IPS-18a (cell line): ENCODE data around the gene CFAP45.

ENCODE experiments used
- H3K27ac ChIP-seq: one replicate; pipeline ENCODE4 v1.5.1; 2013; ENCODE audit warnings: low read length
- H3K27me3 ChIP-seq: one replicate; pipeline ENCODE4 v1.6.1; 2013; ENCODE audit warnings: mild to moderate bottlenecking, low read length; ENCODE audit not compliant: control insufficient read depth, insufficient read depth
- H3K36me3 ChIP-seq: one replicate; pipeline ENCODE4 v1.6.1; 2013; ENCODE audit warnings: low read depth, low read length; ENCODE audit not compliant: control insufficient read depth
- H3K4me1 ChIP-seq: one replicate; pipeline ENCODE4 v1.6.1; 2013; ENCODE audit warnings: low read depth, low read length; ENCODE audit not compliant: control insufficient read depth
- H3K4me3 ChIP-seq: one replicate; pipeline ENCODE4 v1.5.1; 2013; ENCODE audit warnings: low read length
- H3K9ac ChIP-seq: one replicate; pipeline ENCODE4 v1.6.1; 2013; ENCODE audit warnings: mild to moderate bottlenecking, low read length, moderate library complexity
- H3K9me3 ChIP-seq: one replicate; pipeline ENCODE4 v1.6.1; 2013; ENCODE audit warnings: low read depth, low read length; ENCODE audit not compliant: control insufficient read depth

Gene CFAP45

GRCh38 chr1:159934136-159935039 is 34.4 kb upstream of the CFAP45 start:
- no peaks in the 10 kb centered on the region for H3K9me3 ChIP-seq
- H3K27me3 ChIP-seq, result no peaks in the 10 kb centered on the region
- H3K36me3 ChIP-seq, result peaks cover 24% of the 10 kb centered on the region
- peaks cover 8% of the 10 kb centered on the region for H3K4me1 ChIP-seq
- H3K9ac ChIP-seq, result no peak overlapping the region
- no peak overlapping the region for H3K27ac ChIP-seq
- no peak overlapping the region for H3K4me3 ChIP-seq

- H3K9me3 ChIP-seq, result no peaks in the 10 kb centered on the region
- H3K4me3 ChIP-seq, result no peak overlapping the region
- peaks cover 8% of the 10 kb centered on the region for H3K4me1 ChIP-seq
- no peak overlapping the region for H3K27ac ChIP-seq
- H3K36me3 ChIP-seq, result peaks cover 33% of the 10 kb centered on the region
- H3K9ac ChIP-seq, result no peak overlapping the region
- H3K27me3 ChIP-seq, result no peaks in the 10 kb centered on the region
These were observed 33.4 kb upstream of the CFAP45 start for GRCh38 chr1:159933347-159933746.

DNA sequence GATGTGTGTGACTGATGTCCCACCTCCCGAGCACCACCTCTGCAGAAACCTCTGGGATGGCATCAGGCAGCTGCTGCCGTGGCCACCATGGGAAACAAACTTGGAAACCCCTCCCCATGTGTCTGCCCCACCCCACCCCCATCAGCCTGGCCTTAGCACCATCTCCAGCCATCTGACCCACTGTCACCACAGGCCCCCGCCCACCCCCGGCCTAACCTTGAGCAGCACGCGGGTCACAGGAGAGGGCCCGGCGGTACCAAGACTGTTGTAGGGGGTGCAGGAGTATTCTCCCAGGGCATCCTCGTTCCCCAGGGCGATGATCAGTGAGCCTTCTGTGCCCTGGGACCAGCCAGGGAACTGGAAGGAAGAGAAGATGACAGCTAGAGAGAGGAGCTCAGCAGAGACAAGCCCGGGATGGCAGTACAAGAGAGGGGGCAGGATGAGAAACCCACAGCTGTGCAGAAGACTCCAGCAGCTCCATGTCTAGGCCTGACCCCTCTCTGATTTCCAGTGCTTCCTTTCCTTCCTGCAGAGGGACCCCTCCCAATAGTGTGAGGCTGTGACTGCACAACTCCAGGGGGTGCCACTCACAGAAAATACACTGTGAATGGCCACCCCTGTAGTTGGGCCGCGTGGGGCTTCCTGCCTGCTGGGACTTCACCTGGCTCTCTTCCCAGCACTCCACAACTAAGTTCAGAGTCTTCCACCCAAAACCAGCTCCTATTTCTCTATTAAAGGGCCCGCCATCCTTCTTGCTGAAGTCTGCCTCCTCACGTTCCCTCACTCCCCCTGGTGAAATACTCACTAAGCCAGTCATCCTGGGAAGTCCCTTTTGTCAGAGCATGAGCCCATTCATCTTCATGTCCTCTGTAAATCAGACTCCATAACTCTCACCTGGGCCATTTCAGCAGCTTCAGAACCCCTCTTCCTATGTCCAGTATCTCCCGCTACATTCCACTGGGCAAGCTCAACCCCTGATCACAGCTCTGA is 32.6 kb upstream of the CFAP45 start:
- Histone ChIP-seq H3K4me3 (no peak overlapping the region), H3K9me3 (no peaks in the 10 kb centered on the region), H3K27me3 (no peaks in the 10 kb centered on the region), H3K4me1 (peaks cover 8% of the 10 kb centered on the region), H3K9ac (no peak overlapping the region), H3K36me3 (peaks cover 40% of the 10 kb centered on the region), H3K27ac (no peak overlapping the region)

GRCh38 chr1:159931795-159932173 is 31.8 kb upstream of the CFAP45 start:
- Histone ChIP-seq H3K9me3 (no peaks in the 10 kb centered on the region), H3K27me3 (no peaks in the 10 kb centered on the region), H3K27ac (no peak overlapping the region), H3K4me1 (peaks cover 3% of the 10 kb centered on the region), H3K9ac (no peak overlapping the region), H3K36me3 (peaks cover 48% of the 10 kb centered on the region), H3K4me3 (no peak overlapping the region)

GRCh38 chr1:159931101-159931794 is 31.3 kb upstream of the CFAP45 start:
- no peaks in the 10 kb centered on the region for H3K9me3 ChIP-seq
- no peaks in the 10 kb centered on the region for H3K27me3 ChIP-seq
- H3K4me3 ChIP-seq, result no peak overlapping the region
- no peak overlapping the region for H3K27ac ChIP-seq
- H3K4me1 ChIP-seq, result no peaks in the 10 kb centered on the region
- H3K9ac ChIP-seq, result no peak overlapping the region
- H3K36me3 ChIP-seq, result peaks cover 50% of the 10 kb centered on the region

- Histone ChIP-seq H3K9ac (no peak overlapping the region), H3K27me3 (no peaks in the 10 kb centered on the region), H3K9me3 (no peaks in the 10 kb centered on the region), H3K36me3 (peaks cover 49% of the 10 kb centered on the region), H3K4me1 (no peaks in the 10 kb centered on the region), H3K27ac (no peak overlapping the region), H3K4me3 (no peak overlapping the region)
These were observed 30.7 kb upstream of the CFAP45 start for GRCh38 chr1:159930634-159931033.

DNA sequence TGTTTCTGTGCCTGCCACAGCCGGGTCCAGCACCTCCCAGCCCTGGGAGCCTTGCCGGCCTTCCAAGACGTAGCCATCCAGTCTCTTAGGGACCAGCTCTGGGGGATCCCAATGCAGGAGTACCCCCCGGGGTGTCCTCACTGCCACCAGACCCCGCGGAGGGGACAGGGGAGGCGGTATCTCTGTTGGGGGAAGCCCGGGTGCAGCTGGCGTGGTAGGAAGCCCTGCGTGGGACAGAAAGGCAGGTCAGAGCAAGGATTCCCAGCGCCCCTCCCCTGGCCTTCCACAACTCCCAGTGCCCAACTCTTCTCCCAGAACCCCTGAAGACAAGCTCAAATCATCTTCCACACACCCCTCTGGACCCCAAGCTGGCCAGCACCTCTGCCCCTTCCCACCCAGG is 30.3 kb upstream of the CFAP45 start:
- Histone ChIP-seq H3K27ac (no peak overlapping the region), H3K4me3 (no peak overlapping the region), H3K9ac (no peak overlapping the region), H3K36me3 (peaks cover 46% of the 10 kb centered on the region), H3K4me1 (no peaks in the 10 kb centered on the region), H3K9me3 (no peaks in the 10 kb centered on the region), H3K27me3 (peaks cover under 1% of the 10 kb centered on the region)

DNA sequence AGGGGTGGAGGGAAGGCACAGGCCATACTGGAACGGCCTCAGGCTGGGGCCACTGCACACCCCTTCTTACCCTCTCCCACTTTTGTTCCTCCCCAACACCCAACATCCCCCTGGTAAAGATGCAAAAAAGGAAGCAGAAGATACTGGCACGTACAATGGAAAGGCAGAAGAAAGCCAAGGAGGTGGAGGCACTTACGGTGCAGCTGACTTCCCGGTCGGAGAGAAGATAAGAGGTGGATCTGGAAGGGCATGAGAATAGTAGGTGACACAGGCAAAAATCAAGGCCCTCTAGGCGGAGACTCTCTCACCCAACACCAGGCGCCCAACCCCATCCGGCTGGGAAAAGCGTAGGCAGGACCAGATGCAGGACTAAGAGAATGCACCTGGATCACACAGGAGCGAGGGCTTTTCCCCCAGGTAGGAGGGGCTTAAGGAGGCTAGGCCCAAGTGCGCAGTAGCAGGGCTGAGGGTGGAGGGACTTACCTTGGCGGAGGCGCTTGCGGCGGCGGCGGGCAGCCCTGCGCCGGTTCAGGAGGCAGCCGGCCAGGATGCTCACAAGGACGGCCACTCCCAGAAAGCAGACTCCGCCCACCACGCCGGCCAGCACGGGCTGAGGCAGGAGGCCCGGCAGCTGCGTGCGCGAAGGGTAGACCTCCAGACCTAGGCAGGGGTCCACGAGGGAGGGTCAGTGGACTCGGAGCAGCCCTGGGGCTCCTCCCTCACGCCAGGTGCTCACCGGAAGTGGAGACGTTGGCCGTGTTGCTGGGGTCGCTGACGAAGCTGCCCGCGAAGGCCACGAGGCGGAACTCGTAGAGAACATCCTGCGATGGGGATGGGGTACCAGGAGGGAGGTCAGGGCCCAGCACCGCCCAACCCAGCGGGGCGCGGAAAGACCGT is 29.4 kb upstream of the CFAP45 start:
- no peaks in the 10 kb centered on the region for H3K4me1 ChIP-seq
- H3K9ac ChIP-seq, result no peak overlapping the region
- peaks cover 39% of the 10 kb centered on the region for H3K36me3 ChIP-seq
- H3K4me3 ChIP-seq, result no peak overlapping the region
- H3K9me3 ChIP-seq, result no peaks in the 10 kb centered on the region
- no peak overlapping the region for H3K27ac ChIP-seq
- peaks cover 8% of the 10 kb centered on the region for H3K27me3 ChIP-seq

- H3K36me3 ChIP-seq, result peaks cover 38% of the 10 kb centered on the region
- no peaks in the 10 kb centered on the region for H3K9me3 ChIP-seq
- no peak overlapping the region for H3K4me3 ChIP-seq
- H3K9ac ChIP-seq, result no peak overlapping the region
- H3K27ac ChIP-seq, result no peak overlapping the region
- peaks cover 17% of the 10 kb centered on the region for H3K27me3 ChIP-seq
- peaks cover 3% of the 10 kb centered on the region for H3K4me1 ChIP-seq
These were observed 28.6 kb upstream of the CFAP45 start for GRCh38 chr1:159928491-159929050.

DNA sequence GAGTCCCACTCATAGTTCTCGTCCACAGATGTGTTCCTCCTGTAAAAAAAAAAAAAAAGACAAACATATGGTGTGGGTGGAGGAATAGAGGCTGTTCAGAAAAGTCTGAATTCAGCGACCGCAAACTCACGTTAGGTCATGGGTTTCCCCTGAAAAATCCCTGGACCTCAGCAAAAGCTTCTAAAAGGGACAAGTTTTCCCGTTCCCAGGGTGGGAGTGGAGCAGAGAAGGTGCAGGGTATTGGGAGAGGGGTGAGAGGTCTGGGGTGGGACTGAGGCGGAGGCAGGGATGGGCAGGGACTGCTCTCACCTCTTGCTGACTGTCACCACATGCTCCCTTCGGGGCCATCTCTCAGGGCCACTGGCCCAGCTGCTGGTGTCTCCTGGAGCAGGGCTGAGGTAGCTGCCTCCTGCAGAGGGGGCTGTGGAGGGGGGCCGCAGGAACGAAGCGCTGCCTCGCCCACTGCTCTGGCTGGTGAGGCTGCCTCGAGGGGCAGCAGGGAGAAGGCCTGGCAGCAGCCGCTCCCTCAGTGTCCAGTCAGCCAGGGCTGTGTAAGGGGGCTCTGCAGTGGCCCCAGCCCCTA is 28.0 kb upstream of the CFAP45 start:
- no peaks in the 10 kb centered on the region for H3K9me3 ChIP-seq
- peaks cover 36% of the 10 kb centered on the region for H3K36me3 ChIP-seq

More for the DNA sequence above, 28.0 kb upstream of the CFAP45 start:
- Histone ChIP-seq H3K27ac (no peak overlapping the region), H3K4me1 (peaks cover 10% of the 10 kb centered on the region), H3K4me3 (no peak overlapping the region), H3K27me3 (peaks cover 18% of the 10 kb centered on the region), H3K9ac (no peak overlapping the region)
